Keratinocyte (primary cell): ENCODE measurements around the gene AKNA. TPM values are rescaled to one million over a fixed set of nuclear protein-coding genes. Genes with fewer than 3 reads are reported as not detected.
"Not testable (repeated sequence)": the region's sequence is repeated elsewhere in the genome, so short reads cannot be mapped to it uniquely, and the experiment has no call there.

Source experiments
- DNase-seq: peaks from one replicate; pipeline ENCODE4 v3.0.0-alpha.2; 2011; ENCODE audit warnings: low read depth, missing footprints, low spot score
- FAIRE-seq: peaks from 2 replicates; lab custom pipeline; 2011; peaks lifted over from hg19 to GRCh38; lab: Jason Lieb, UNC
- H2AFZ ChIP-seq: 2 replicates; pipeline ENCODE4 v1.6.0; 2012; ENCODE audit warnings: low read length, control low read depth, inconsistent platforms; ENCODE audit not compliant: control insufficient read depth
- H3K27ac ChIP-seq: 2 replicates; pipeline ENCODE4 v1.5.1; 2011; ENCODE audit warnings: low read length; ENCODE audit not compliant: control insufficient read depth, insufficient read depth
- H3K27me3 ChIP-seq: 3 replicates; pipeline ENCODE4 v1.6.0; 2011; ENCODE audit warnings: low read length; ENCODE audit not compliant: control insufficient read depth, insufficient read depth; ENCODE audit errors: extremely low read depth
- H3K36me3 ChIP-seq, 2 experiments: 2 replicates in 1 of 2; 3 replicates in 1 of 2; pipeline ENCODE4 v1.5.1; 2011; ENCODE audit warnings: low read length in 2 of 2, mild to moderate bottlenecking in 1 of 2; ENCODE audit not compliant: control insufficient read depth in 2 of 2, insufficient read depth in 2 of 2; ENCODE audit errors: extremely low read depth in 1 of 2
- H3K4me1 ChIP-seq: 3 replicates; pipeline ENCODE4 v1.5.1; 2011; ENCODE audit warnings: low read length; ENCODE audit not compliant: control insufficient read depth, insufficient read depth; ENCODE audit errors: extremely low read depth
- H3K4me2 ChIP-seq: 3 replicates; pipeline ENCODE4 v1.6.0; 2011; ENCODE audit warnings: low read depth, low read length; ENCODE audit not compliant: control insufficient read depth, insufficient read depth; ENCODE audit errors: extremely low read depth
- H3K4me3 ChIP-seq, 3 experiments: fragments of 200-600 bp in 1 of 3; sonication (generic) in 1 of 3; 2 replicates in 2 of 3; 3 replicates in 1 of 3; pipeline ENCODE4 v1.5.1; 2011 to 2016; ENCODE audit warnings: low read length in 3 of 3, mild to moderate bottlenecking in 3 of 3, control low read depth in 2 of 3, inconsistent platforms in 1 of 3, low read depth in 1 of 3, mixed read lengths in 1 of 3, mixed run types in 1 of 3, moderate library complexity in 1 of 3; ENCODE audit not compliant: control insufficient read depth in 2 of 3, insufficient read depth in 2 of 3; ENCODE audit errors: extremely low read depth in 1 of 3
- H3K79me2 ChIP-seq: 2 replicates; pipeline ENCODE4 v1.6.0; 2012; ENCODE audit warnings: low read length; ENCODE audit not compliant: control insufficient read depth, insufficient read depth
- H3K9ac ChIP-seq: 3 replicates; pipeline ENCODE4 v1.6.0; 2011; ENCODE audit warnings: low read length; ENCODE audit not compliant: control insufficient read depth, insufficient read depth; ENCODE audit errors: extremely low read depth
- H3K9me1 ChIP-seq: 3 replicates; pipeline ENCODE4 v1.6.0; 2011; ENCODE audit warnings: low read length; ENCODE audit not compliant: control insufficient read depth, insufficient read depth; ENCODE audit errors: extremely low read depth
- H3K9me3 ChIP-seq: 2 replicates; pipeline ENCODE4 v1.5.1; 2012; ENCODE audit warnings: low read depth, low read length; ENCODE audit not compliant: control insufficient read depth
- H4K20me1 ChIP-seq: 3 replicates; pipeline ENCODE4 v1.6.0; 2011; ENCODE audit warnings: low read length; ENCODE audit not compliant: control insufficient read depth, insufficient read depth; ENCODE audit errors: extremely low read depth
- EZH2 ChIP-seq: IDR thresholded peaks from one replicate; pipeline ENCODE4 v1.6.1; 2012; ENCODE audit warnings: inconsistent platforms, mild to moderate bottlenecking, low read length, moderate library complexity
- dilution Hi-C: fragments of 300-500 bp; cut with MboI; formaldehyde crosslinking; loops from one replicate; pipeline ENCODE4 v1.7.0; 2020; ENCODE audit warnings: low sequenced_read_pairs; ENCODE audit not compliant: extremely low pct_ligation_motif_present
- polyA plus RNA-seq, 5 experiments: library from polyadenylated mRNA; depleted of rRNA in 3 of 5; stranded (reverse) in 3 of 5; stranded (forward) in 1 of 5; unstranded in 1 of 5; fragments of >200 nt; gene quantifications; 1 replicate in 1 of 5; 2 replicates in 3 of 5; 3 replicates in 1 of 5; pipeline versions ENCODE4 v1.2.1 to v1.2.3, GENCODE V29; 2011 to 2012; ENCODE audit warnings: missing spikeins in 2 of 5, low read depth in 1 of 5, low replicate concordance in 1 of 5
- TF ChIP-seq, protein P1 (sequence below), 3 experiments: IDR thresholded peaks in 1 of 3; conservative IDR thresholded peaks in 1 of 3; optimal IDR thresholded peaks in 1 of 3; 2 replicates in 2 of 3; 3 replicates in 1 of 3; pipeline versions ENCODE3 to v1.5.1; 2011; ENCODE audit warnings: low read length in 3 of 3, mild to moderate bottlenecking in 3 of 3, moderate library complexity in 2 of 3, control low read depth in 1 of 3, inconsistent platforms in 1 of 3; ENCODE audit not compliant: insufficient read depth in 2 of 3; ENCODE audit errors: extremely low read depth in 1 of 3

The AKNA gene
- polyA plus RNA-seq, 1 donor (not counting 4 experiments of a cell fraction or from before 2014, with no cell fraction given), result 0.79 TPM

- H3K9me1 ChIP-seq, result no peaks in the 10 kb centered on the region
- no peaks in the 10 kb centered on the region for H3K27me3 ChIP-seq
- no peak for DNase-seq
- H3K4me3 ChIP-seq, result no peak overlapping the region
- no peak overlapping the region for H3K9ac ChIP-seq
- H4K20me1 ChIP-seq, result no peaks in the 10 kb centered on the region
- TF ChIP-seq, protein P1, sequence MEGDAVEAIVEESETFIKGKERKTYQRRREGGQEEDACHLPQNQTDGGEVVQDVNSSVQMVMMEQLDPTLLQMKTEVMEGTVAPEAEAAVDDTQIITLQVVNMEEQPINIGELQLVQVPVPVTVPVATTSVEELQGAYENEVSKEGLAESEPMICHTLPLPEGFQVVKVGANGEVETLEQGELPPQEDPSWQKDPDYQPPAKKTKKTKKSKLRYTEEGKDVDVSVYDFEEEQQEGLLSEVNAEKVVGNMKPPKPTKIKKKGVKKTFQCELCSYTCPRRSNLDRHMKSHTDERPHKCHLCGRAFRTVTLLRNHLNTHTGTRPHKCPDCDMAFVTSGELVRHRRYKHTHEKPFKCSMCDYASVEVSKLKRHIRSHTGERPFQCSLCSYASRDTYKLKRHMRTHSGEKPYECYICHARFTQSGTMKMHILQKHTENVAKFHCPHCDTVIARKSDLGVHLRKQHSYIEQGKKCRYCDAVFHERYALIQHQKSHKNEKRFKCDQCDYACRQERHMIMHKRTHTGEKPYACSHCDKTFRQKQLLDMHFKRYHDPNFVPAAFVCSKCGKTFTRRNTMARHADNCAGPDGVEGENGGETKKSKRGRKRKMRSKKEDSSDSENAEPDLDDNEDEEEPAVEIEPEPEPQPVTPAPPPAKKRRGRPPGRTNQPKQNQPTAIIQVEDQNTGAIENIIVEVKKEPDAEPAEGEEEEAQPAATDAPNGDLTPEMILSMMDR (optimal IDR thresholded peaks at IDR 0.05 in 1 of 3, IDR thresholded peaks at IDR 0.05 in 1 of 3, conservative IDR thresholded peaks at IDR 0.05 in 1 of 3; ENCODE audit: extremely low read depth in 1 of 3, insufficient read depth in 2 of 3, low read length in 3 of 3), result no peak
- TF ChIP-seq EZH2, result no peak
- H3K27ac ChIP-seq, result no peak overlapping the region
- H3K36me3 ChIP-seq, result peaks cover 0 to 1% of the 10 kb centered on the region in 2 experiments
- H3K79me2 ChIP-seq, result no peaks in the 10 kb centered on the region
- no peak for FAIRE-seq
- H3K4me1 ChIP-seq, result no peaks in the 10 kb centered on the region
- no peak overlapping the region for H2AFZ ChIP-seq
- no peaks in the 10 kb centered on the region for H3K9me3 ChIP-seq
- H3K4me2 ChIP-seq, result no peak overlapping the region
- dilution Hi-C loops, result no loop called here
These were observed 52.0 kb downstream of the AKNA start for GRCh38 chr9:114335745-114336144.

DNA sequence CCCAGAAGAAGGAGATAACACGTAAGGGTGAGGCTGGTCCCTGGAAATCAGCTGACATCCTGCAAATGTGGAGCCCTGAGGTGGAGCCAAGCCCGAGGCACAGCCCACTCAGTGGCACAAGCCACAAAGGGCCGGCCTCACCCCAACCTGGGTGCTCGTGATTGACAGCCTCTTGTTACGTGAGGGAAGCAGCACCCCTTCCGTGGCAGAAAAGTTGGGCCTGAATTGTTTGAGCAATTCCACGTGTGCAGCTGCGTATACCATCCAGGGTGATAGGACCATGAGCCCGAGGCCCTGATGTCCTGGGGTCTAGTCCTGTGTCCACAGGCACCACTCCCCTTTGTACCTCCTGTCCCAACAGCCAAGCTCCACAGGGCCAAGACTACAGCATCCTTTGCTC is 53.3 kb downstream of the AKNA start:
- no peak overlapping the region for H3K27ac ChIP-seq
- H3K79me2 ChIP-seq, result no peaks in the 10 kb centered on the region
- DNase-seq (no peak), FAIRE-seq (no peak)
- no peaks in the 10 kb centered on the region for H3K36me3 ChIP-seq
- no peaks in the 10 kb centered on the region for H3K9me3 ChIP-seq
- H3K9me1 ChIP-seq, result no peaks in the 10 kb centered on the region
- no peak overlapping the region for H2AFZ ChIP-seq
- H3K27me3 ChIP-seq, result no peaks in the 10 kb centered on the region
- H3K9ac ChIP-seq, result no peak overlapping the region
- no peak overlapping the region for H3K4me2 ChIP-seq
- no peaks in the 10 kb centered on the region for H4K20me1 ChIP-seq
- H3K4me1 ChIP-seq, result no peaks in the 10 kb centered on the region
- dilution Hi-C loops, result no loop called here
- H3K4me3 ChIP-seq, result no peak overlapping the region
- no peak for TF ChIP-seq EZH2
- TF ChIP-seq, protein P1 (optimal IDR thresholded peaks at IDR 0.05 in 1 of 3, IDR thresholded peaks at IDR 0.05 in 1 of 3, conservative IDR thresholded peaks at IDR 0.05 in 1 of 3; ENCODE audit: extremely low read depth in 1 of 3, insufficient read depth in 2 of 3, low read length in 3 of 3), result no peak

GRCh38 chr9:114333718-114334117 is 54.1 kb downstream of the AKNA start:
- FAIRE-seq, H3K27me3 ChIP-seq, H3K4me2 ChIP-seq, H2AFZ ChIP-seq, dilution Hi-C loops, DNase-seq, H3K4me3 ChIP-seq, H3K79me2 ChIP-seq, H3K9ac ChIP-seq, H3K9me1 ChIP-seq, H3K9me3 ChIP-seq, H3K4me1 ChIP-seq, H3K36me3 ChIP-seq, H4K20me1 ChIP-seq, H3K27ac ChIP-seq: not testable (repeated sequence)

- H3K27me3 ChIP-seq, H2AFZ ChIP-seq, H3K9ac ChIP-seq, H3K4me1 ChIP-seq, DNase-seq, H3K4me2 ChIP-seq, FAIRE-seq, H3K9me3 ChIP-seq, H3K4me3 ChIP-seq, H3K27ac ChIP-seq, dilution Hi-C loops, H3K9me1 ChIP-seq, H3K79me2 ChIP-seq, H3K36me3 ChIP-seq, H4K20me1 ChIP-seq: not testable (repeated sequence)
These were observed 55.2 kb downstream of the AKNA start for GRCh38 chr9:114332474-114333040.
